Measurements from ENCODE around the gene FAM98C. TPM values are rescaled to one million over a fixed set of nuclear protein-coding genes. Genes with fewer than 3 reads are reported as not detected.
"Not testable (repeated sequence)": the region's sequence is repeated elsewhere in the genome, so short reads cannot be mapped to it uniquely, and the experiment has no call there.

The FAM98C gene
- total and polyA plus RNA-seq, 10 donors = 18.0 to 27.4 (median 25.2) TPM

GRCh38 chr19:38409631-38410133 lies 6.8 kb downstream of the FAM98C start:
- TF ChIP-seq POLR2A (IDR thresholded peaks at IDR 0.05) (no peak), POLR2AphosphoS5 (IDR thresholded peaks at IDR 0.05) (no peak), CTCF (IDR thresholded peaks at IDR 0.05 in 8 of 11, conservative IDR thresholded peaks at IDR 0.05 in 3 of 11) (no peak)
- Histone ChIP-seq H3K9me3 (no peaks in the 10 kb centered on the region), H3K27me3 (replicated peaks in 1 of 7) (no peaks in the 10 kb centered on the region), H3K4me1 (peaks cover 0 to 13% (median 2%) of the 10 kb centered on the region in 6 donors), H3K36me3 (peaks cover 0 to 100% (median 33%) of the 10 kb centered on the region in 6 donors), H3K4me3 (no peak overlapping the region), H3K27ac (peak overlapping the region in 4 of 8 donors; percentile 17 to 55 (median 24))
- DNase-seq = no peak
- intact Hi-C loops (cut with DNase I; ENCODE audit: low total_unique reads) = no loop called here
- 67 to 75% (median 72%) methylated on average over 7 of the region's 7 CpGs for WGBS, 5 donors

GRCh38 chr19:38410407-38410806 lies 7.5 kb downstream of the FAM98C start:
- DNase-seq; H3K4me1 ChIP-seq; H3K27me3 ChIP-seq (replicated peaks in 1 of 7); H3K9me3 ChIP-seq; H3K4me3 ChIP-seq; intact Hi-C loops (cut with DNase I; ENCODE audit: low total_unique reads): not testable (repeated sequence)
- WGBS, 5 donors = 77 to 86% (median 81%) methylated on average over 6 of the region's 6 CpGs
- peaks cover 0 to 100% (median 33%) of the 10 kb centered on the region in 6 donors for H3K36me3 ChIP-seq
- peak overlapping the region in 1 of 8 donors; percentile 55 for H3K27ac ChIP-seq

GRCh38 chr19:38411041-38411712 lies 8.3 kb downstream of the FAM98C start:
- Histone ChIP-seq H3K4me1 (peaks cover 0 to 6% (median 0%) of the 10 kb centered on the region in 6 donors), H3K36me3 (peaks cover 0 to 100% (median 31%) of the 10 kb centered on the region in 6 donors), H3K9me3 (no peaks in the 10 kb centered on the region), H3K4me3 (no peak overlapping the region), H3K27ac (no peak overlapping the region), H3K27me3 (replicated peaks in 1 of 7) (no peaks in the 10 kb centered on the region)
- no peak for DNase-seq
- intact Hi-C loops (cut with DNase I; ENCODE audit: low total_unique reads) = no loop called here
- TF ChIP-seq POLR2A (IDR thresholded peaks at IDR 0.05) (no peak), POLR2AphosphoS5 (IDR thresholded peaks at IDR 0.05) (peak in 2 of 3 donors; percentile 12 to 57), CTCF (IDR thresholded peaks at IDR 0.05 in 8 of 11, conservative IDR thresholded peaks at IDR 0.05 in 3 of 11) (no peak)
- 85 to 93% (median 90%) methylated on average over 12 to 13 of the region's 13 CpGs for WGBS, 5 donors

- 84 to 97% (median 91%) methylated on average over 5 of the region's 5 CpGs for WGBS, 5 donors
- Histone ChIP-seq H3K4me1 (peaks cover 0 to 11% (median under 1%) of the 10 kb centered on the region in 6 donors), H3K36me3 (peaks cover 0 to 100% (median 24%) of the 10 kb centered on the region in 6 donors)
- H3K9me3 ChIP-seq; H3K27me3 ChIP-seq (replicated peaks in 1 of 7); DNase-seq; intact Hi-C loops (cut with DNase I; ENCODE audit: low total_unique reads); H3K27ac ChIP-seq; H3K4me3 ChIP-seq: not testable (repeated sequence)
Observed at GRCh38 chr19:38411898-38412297, 9.0 kb downstream of the FAM98C start.

- TF ChIP-seq CTCF (IDR thresholded peaks at IDR 0.05 in 8 of 11, conservative IDR thresholded peaks at IDR 0.05 in 3 of 11) (no peak), POLR2A (IDR thresholded peaks at IDR 0.05) (no peak), POLR2AphosphoS5 (IDR thresholded peaks at IDR 0.05) (peak in 1 of 3 donors; percentile 34)
- Histone ChIP-seq H3K4me1 (peaks cover 0 to 17% (median 5%) of the 10 kb centered on the region in 6 donors), H3K27me3 (replicated peaks in 1 of 7) (no peaks in the 10 kb centered on the region), H3K4me3 (no peak overlapping the region), H3K36me3 (peaks cover 0 to 97% (median 20%) of the 10 kb centered on the region in 6 donors), H3K27ac (no peak overlapping the region), H3K9me3 (no peaks in the 10 kb centered on the region)
- intact Hi-C loops (cut with DNase I; ENCODE audit: low total_unique reads) = no loop called here
- no peak for DNase-seq
- 92 to 97% (median 93%) methylated on average over 8 of the region's 8 CpGs for WGBS, 5 donors
Observed at GRCh38 chr19:38412491-38412890, 9.6 kb downstream of the FAM98C start.

All from spleen (tissue), 11 donors.